Ascending aorta (tissue), 2 donors: ENCODE results near the gene ARHGAP32. TPM values are rescaled to one million over a fixed set of nuclear protein-coding genes. Genes with fewer than 3 reads are reported as not detected.
"Not testable (repeated sequence)": the region's sequence is repeated elsewhere in the genome, so short reads cannot be mapped to it uniquely, and the experiment has no call there.

Experiments used
- DNase-seq, 2 donors: peaks; one replicate each; pipeline ENCODE4 v3.0.0-alpha.2; 2019; ENCODE audit warnings: low spot score in 2 of 2
- H3K27ac ChIP-seq, 2 donors: fragments of 200-600 bp; sonication (generic); one replicate each; pipeline ENCODE4 v1.5.1; 2016 to 2017; ENCODE audit warnings: mild to moderate bottlenecking in 1 of 2
- H3K27me3 ChIP-seq: fragments of 200-600 bp; sonication (generic); one replicate; pipeline ENCODE4 v1.5.1; 2017
- H3K36me3 ChIP-seq, 2 donors: fragments of 200-600 bp; sonication (generic); one replicate each; pipeline ENCODE4 v1.5.1; 2016
- H3K4me1 ChIP-seq, 2 donors: fragments of 200-600 bp; sonication (generic); one replicate each; pipeline ENCODE4 v1.5.1; 2016 to 2017; ENCODE audit warnings: mild to moderate bottlenecking in 1 of 2
- H3K4me3 ChIP-seq, 2 donors: fragments of 200-600 bp; sonication (generic); one replicate each; pipeline ENCODE4 v1.5.1; 2016 to 2017; ENCODE audit warnings: mild to moderate bottlenecking in 1 of 2
- H3K9me3 ChIP-seq, 2 donors: fragments of 200-600 bp; sonication (generic); one replicate each; pipeline ENCODE4 v1.5.1; 2016
- intact Hi-C: fragments of 100-400 bp; cut with DNase I; formaldehyde crosslinking; loops from one replicate; pipeline ENCODE4 v1.15.1; 2023
- total RNA-seq: library from RNA; depleted of rRNA; stranded (reverse); fragments of >200 nt; gene quantifications from one replicate; pipeline ENCODE4 v1.1.0, GENCODE V29; 2016
- TF ChIP-seq, protein P1 (sequence below), 3 experiments: fragments of 200-600 bp in 2 of 3; fragments of 450-650 bp in 1 of 3; sonication (generic) in 2 of 3; IDR thresholded peaks; one replicate each; pipeline ENCODE4 v1.5.1; 2016 to 2019; ENCODE audit warnings: antibody characterized with exemption in 3 of 3, mild to moderate bottlenecking in 1 of 3, moderate library complexity in 1 of 3

Gene ARHGAP32
- total RNA-seq, 1 donor from 2014 or later, result 4.9 TPM

GRCh38 chr11:129184581-129184980, 7.5 kb downstream of the ARHGAP32 start:
- no peaks in the 10 kb centered on the region for H3K4me1 ChIP-seq
- H3K9me3 ChIP-seq, result no peaks in the 10 kb centered on the region
- no peak overlapping the region for H3K4me3 ChIP-seq
- TF ChIP-seq, protein P1, sequence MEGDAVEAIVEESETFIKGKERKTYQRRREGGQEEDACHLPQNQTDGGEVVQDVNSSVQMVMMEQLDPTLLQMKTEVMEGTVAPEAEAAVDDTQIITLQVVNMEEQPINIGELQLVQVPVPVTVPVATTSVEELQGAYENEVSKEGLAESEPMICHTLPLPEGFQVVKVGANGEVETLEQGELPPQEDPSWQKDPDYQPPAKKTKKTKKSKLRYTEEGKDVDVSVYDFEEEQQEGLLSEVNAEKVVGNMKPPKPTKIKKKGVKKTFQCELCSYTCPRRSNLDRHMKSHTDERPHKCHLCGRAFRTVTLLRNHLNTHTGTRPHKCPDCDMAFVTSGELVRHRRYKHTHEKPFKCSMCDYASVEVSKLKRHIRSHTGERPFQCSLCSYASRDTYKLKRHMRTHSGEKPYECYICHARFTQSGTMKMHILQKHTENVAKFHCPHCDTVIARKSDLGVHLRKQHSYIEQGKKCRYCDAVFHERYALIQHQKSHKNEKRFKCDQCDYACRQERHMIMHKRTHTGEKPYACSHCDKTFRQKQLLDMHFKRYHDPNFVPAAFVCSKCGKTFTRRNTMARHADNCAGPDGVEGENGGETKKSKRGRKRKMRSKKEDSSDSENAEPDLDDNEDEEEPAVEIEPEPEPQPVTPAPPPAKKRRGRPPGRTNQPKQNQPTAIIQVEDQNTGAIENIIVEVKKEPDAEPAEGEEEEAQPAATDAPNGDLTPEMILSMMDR (IDR thresholded peaks at IDR 0.05), result no peak
- no peaks in the 10 kb centered on the region for H3K36me3 ChIP-seq
- H3K27ac ChIP-seq, result no peak overlapping the region
- intact Hi-C loops, result no loop called here
- no peaks in the 10 kb centered on the region for H3K27me3 ChIP-seq
- no peak for DNase-seq

DNA sequence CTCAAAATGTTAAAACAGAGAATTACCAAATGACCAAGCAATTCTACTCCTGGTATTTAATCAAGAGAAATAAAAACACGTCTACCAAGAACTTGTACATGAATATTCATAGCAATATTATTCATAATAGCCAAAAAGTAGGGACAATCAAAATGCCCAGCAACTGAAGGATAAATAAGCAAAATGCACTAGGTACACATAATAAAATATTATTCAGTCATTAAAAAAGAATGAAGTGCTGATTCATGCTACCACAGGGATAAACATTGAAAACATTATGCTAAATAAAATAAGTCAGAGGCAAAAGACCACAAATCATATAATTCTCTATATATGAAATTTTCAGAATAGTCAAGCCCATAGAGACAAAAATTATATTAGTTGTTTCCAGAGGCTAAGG, 24.8 kb downstream of the ARHGAP32 start:
- no peaks in the 10 kb centered on the region for H3K27me3 ChIP-seq
- TF ChIP-seq, protein P1 (IDR thresholded peaks at IDR 0.05), result no peak
- no peaks in the 10 kb centered on the region for H3K4me1 ChIP-seq
- peaks cover 0 to 19% of the 10 kb centered on the region in 2 donors for H3K9me3 ChIP-seq
- H3K36me3 ChIP-seq, result no peaks in the 10 kb centered on the region
- H3K4me3 ChIP-seq, result no peak overlapping the region
- H3K27ac ChIP-seq, result no peak overlapping the region
- intact Hi-C loops, result no loop called here
- DNase-seq, result no peak

GRCh38 chr11:129163714-129164164, 28.4 kb downstream of the ARHGAP32 start:
- TF ChIP-seq, protein P1 (IDR thresholded peaks at IDR 0.05), result no peak
- DNase-seq, result no peak
- no peaks in the 10 kb centered on the region for H3K4me1 ChIP-seq
- no peak overlapping the region for H3K27ac ChIP-seq
- peaks cover 0 to 3% of the 10 kb centered on the region in 2 donors for H3K36me3 ChIP-seq
- H3K27me3 ChIP-seq, result no peaks in the 10 kb centered on the region
- H3K4me3 ChIP-seq, result no peak overlapping the region
- peaks cover 0 to 17% of the 10 kb centered on the region in 2 donors for H3K9me3 ChIP-seq
- intact Hi-C loops, result no loop called here

DNA sequence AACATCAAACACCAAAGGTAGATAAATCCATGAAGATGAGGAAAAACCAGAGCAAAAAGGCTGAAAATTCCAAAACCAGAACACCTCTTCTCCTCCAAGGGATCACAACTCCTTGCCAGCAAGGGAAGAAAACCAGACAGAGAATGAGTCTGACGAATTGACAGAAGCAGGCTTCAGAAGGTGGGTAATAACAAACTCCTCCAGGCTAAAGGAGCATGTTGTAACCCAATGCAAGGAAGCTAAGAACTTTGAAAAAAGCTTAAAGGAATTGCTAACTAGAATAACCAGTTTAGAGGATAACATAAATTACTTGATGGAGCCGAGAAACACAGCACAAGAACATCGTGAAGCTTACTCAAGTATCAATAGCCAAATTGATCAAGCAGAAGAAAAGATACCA, 35.0 kb downstream of the ARHGAP32 start:
- H3K36me3 ChIP-seq, H3K27ac ChIP-seq, DNase-seq, H3K27me3 ChIP-seq, H3K4me1 ChIP-seq, intact Hi-C loops, H3K4me3 ChIP-seq: not testable (repeated sequence)
- peaks cover 0 to 48% of the 10 kb centered on the region in 2 donors for H3K9me3 ChIP-seq

DNA sequence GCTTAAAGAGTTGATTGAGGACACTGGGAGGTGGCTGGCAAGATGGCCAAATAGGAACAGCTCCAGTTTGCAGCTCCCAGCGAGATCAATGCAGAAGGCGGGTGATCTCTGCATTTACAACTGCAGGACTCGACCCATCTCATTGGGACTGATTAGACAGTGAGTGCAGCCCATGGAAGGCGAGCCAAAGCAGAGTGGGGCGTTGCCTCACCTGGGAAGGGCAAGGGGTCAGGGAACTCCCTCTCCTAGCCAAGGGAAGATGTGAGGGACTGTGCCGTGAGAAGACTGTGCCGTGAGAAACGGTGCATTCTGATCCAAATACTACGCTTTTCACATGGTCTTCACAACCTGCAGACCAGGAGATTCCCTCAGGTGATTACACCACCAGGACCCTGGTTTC, 36.4 kb downstream of the ARHGAP32 start:
- TF ChIP-seq, protein P1 (IDR thresholded peaks at IDR 0.05), result no peak
- Histone ChIP-seq H3K9me3 (peaks cover 3 to 62% of the 10 kb centered on the region in 2 donors), H3K4me1 (no peaks in the 10 kb centered on the region), H3K27ac (no peak overlapping the region), H3K27me3 (no peaks in the 10 kb centered on the region), H3K4me3 (no peak overlapping the region), H3K36me3 (peaks cover 0 to 4% of the 10 kb centered on the region in 2 donors)
- intact Hi-C loops, result no loop called here
- DNase-seq, result no peak

DNA sequence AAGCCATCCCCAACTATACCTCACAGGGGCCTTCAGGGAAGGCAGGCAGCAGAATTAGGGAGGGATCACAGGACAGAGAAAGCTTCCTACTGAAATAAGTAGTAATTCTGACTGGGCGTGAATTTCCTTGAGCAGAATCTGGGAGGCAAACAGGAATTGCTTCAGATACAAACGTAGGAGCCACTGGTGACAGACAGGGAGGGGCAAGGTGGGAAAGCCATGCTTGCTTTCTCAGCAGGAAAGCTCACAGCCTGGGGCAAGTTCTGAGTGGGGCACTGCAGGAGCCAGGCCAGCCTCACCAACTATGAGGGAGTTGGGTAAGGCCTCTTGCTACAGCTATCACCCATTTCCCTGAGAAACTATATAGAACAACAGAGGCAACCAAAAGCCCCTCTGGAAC, 43.6 kb downstream of the ARHGAP32 start:
- H3K27ac ChIP-seq, result no peak overlapping the region
- intact Hi-C loops, result loop anchor here (10.0 kb wide), 1 partner anchor 254 kb away; the partner anchor contains the start of gene KCNJ5
- no peaks in the 10 kb centered on the region for H3K36me3 ChIP-seq
- H3K27me3 ChIP-seq, result no peaks in the 10 kb centered on the region
- H3K4me1 ChIP-seq, result no peaks in the 10 kb centered on the region
- H3K4me3 ChIP-seq, result no peak overlapping the region
- TF ChIP-seq, protein P1 (IDR thresholded peaks at IDR 0.05), result no peak
- peaks cover 8 to 36% of the 10 kb centered on the region in 2 donors for H3K9me3 ChIP-seq
- DNase-seq, result no peak
